Measurements from ENCODE around the gene BCS1L. TPM values are rescaled to one million over a fixed set of nuclear protein-coding genes. Genes with fewer than 3 reads are reported as not detected.

BCS1L gene
- total and polyA plus RNA-seq, 9 of the 15 experiments (the other 6 are each of a cell fraction or from before 2014, with no cell fraction given): 37.6 to 103 (median 56.7) TPM

DNA sequence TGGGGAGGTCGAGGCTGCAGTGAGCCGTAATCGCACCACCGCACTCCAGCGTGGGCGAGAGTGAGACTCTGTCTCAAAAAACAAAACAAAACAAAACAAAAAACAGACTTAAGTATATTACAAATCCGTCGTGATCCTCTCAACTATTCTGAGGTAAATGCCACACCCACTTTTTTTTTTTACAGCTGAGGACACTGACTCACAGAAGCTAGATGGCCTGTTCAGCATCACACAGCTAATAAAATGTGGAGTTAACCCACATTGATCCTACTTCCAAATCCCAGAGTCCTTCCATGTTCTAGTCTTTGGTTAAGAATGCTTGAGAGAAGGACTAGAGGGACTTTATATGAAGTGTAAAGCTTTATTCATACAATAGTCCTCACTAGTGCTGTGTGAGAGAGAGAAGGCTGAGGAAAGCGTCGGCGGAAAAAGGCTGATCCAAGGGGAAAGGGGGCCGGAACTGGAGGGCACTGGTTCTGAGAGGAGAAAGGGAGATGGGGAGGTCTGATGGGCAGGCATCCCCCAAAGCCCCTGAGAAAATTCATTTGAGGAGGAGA is 11.7 kb downstream of the BCS1L start:
- peak in 1 of 4 experiments; percentile 9 for DNase-seq (ENCODE audit: extremely low read depth in 1 of 4, low spot score in 3 of 4)
- peak; percentile 61 for ATAC-seq
- H2AFZ ChIP-seq (ENCODE audit: low read depth, low read length): peak overlapping the region; percentile 99

More for the DNA sequence above, 11.7 kb downstream of the BCS1L start:
- Histone ChIP-seq H3K36me3 (ENCODE audit: control insufficient read depth, insufficient read depth, low read length) (peaks cover 9% of the 10 kb centered on the region; the same call in 1 of the 3 replicates), H3K79me2 (ENCODE audit: control insufficient read depth, insufficient read depth, low read length) (peaks cover 15% of the 10 kb centered on the region), H3K4me1 (replicated peaks in 1 of 2; ENCODE audit: control insufficient read depth in 2 of 2, insufficient read depth in 2 of 2, low read length in 2 of 2) (peaks cover 0 to 9% of the 10 kb centered on the region in 2 experiments; a peak in 3 of 5 replicates), H4K20me1 (replicated peaks; ENCODE audit: control insufficient read depth, insufficient read depth, low read length) (no peaks in the 10 kb centered on the region), H3K27me3 (ENCODE audit: control insufficient read depth in 2 of 2, insufficient read depth in 2 of 2, low read length in 2 of 2) (no peaks in the 10 kb centered on the region), H3K4me2 (ENCODE audit: insufficient read depth, low read length) (peak overlapping the region; percentile 93), H3K27ac (ENCODE audit: extremely low read depth, low read depth, low read length) (peak overlapping the region; percentile 68), H3K9me3 (replicated peaks; ENCODE audit: control insufficient read depth, insufficient read depth, low read depth, low read length) (no peaks in the 10 kb centered on the region), H3K4me3 (peak overlapping the region; percentile 66), H3K9ac (ENCODE audit: insufficient read depth in 1 of 2, low read depth in 2 of 2, low read length in 2 of 2) (peak overlapping the region; percentile 71 to 97), H3K9me1 (ENCODE audit: control insufficient read depth, insufficient read depth, low read length) (no peaks in the 10 kb centered on the region)
- 31% methylated on average over 11 of the region's 12 CpGs for WGBS (ENCODE audit: insufficient coverage, low coverage, missing lambda C conversion rate)
- intact Hi-C loops (cut with micrococcal nuclease): no loop called here
- TSS peak; percentile 91 for BruUV-seq (replicated peaks)
- no peak for FAIRE-seq
- in situ Hi-C loops (cut with MboI): no loop called here
- CTCF ChIA-PET (ENCODE audit: low intra/inter-chr PET ratio): no interaction called here
- POLR2A ChIA-PET: interaction anchor here (0.6 to 1.9 kb wide), 4 partner anchors 11 to 39 kb away, joined by 3 to 8 read pairs (median 4); partner anchors contain the start of genes BCS1L and ZNF142
- TF ChIP-seq ELF1 (tag; IDR thresholded peaks at IDR 0.05): no peak
- TF ChIP-seq RBM17 (IDR thresholded peaks at IDR 0.05; ENCODE audit: borderline replicate concordance, low read depth, low read length): no peak
- TF ChIP-seq ZNF134 (CRISPR knock-in tag; conservative IDR thresholded peaks at IDR 0.05): no peak
- peak; percentile 48 for TF ChIP-seq ZNF384 (IDR thresholded peaks at IDR 0.05; ENCODE audit: low read depth, low read length)
- TF ChIP-seq NFRKB (IDR thresholded peaks at IDR 0.05; ENCODE audit: low read depth): 0 out of 2 replicates have a peak, but pooled peaks have one; percentile 17
- TF ChIP-seq KLF13 (tag; IDR thresholded peaks at IDR 0.05; ENCODE audit: borderline replicate concordance, low read depth): peak; percentile 33; the same call in 1 of the 2 replicates

Measured in K562 (cell line).